HG02678 (cell line): Measurements from ENCODE around the gene ZSCAN9.

ENCODE experiments used
- ATAC-seq: cut with Tn5 transposase; IDR thresholded peaks from one replicate; pipeline ENCODE4 v1.9.1; 2021; ENCODE audit warnings: mild to moderate bottlenecking, moderate library complexity; ENCODE audit not compliant: unreplicated experiment

Gene ZSCAN9

GRCh38 chr6:28266563-28266961, 41.5 kb downstream of the ZSCAN9 start:
- ATAC-seq: no peak

GRCh38 chr6:28266962-28267694, 42.1 kb downstream of the ZSCAN9 start, which contains the start of gene ZSCAN26:
ZSCAN26 (plus strand) TSS chr6:28267143; CDS start chr6:28271920, 4,777 bp downstream.
- ATAC-seq: peak; percentile 89

DNA sequence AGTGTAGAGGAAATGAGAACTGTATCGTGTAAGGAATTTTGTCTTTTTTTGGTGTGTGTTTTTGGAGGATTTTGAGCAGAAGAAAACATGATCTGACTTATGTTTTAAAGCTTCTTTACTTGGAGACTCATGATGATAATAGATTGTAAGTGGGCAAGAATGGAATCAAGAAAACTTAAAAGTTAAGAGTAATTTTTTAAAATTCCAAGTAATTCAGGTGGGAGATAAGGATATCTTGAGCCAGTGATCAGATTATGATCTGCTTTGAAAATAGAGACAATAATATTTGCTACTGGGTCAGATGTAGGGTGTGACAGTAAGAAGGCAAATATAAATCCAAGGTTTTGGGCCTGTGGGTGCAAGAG, 42.6 kb downstream of the ZSCAN9 start:
- no peak for ATAC-seq

GRCh38 chr6:28269492-28269891, 44.4 kb downstream of the ZSCAN9 start:
- no peak for ATAC-seq

DNA sequence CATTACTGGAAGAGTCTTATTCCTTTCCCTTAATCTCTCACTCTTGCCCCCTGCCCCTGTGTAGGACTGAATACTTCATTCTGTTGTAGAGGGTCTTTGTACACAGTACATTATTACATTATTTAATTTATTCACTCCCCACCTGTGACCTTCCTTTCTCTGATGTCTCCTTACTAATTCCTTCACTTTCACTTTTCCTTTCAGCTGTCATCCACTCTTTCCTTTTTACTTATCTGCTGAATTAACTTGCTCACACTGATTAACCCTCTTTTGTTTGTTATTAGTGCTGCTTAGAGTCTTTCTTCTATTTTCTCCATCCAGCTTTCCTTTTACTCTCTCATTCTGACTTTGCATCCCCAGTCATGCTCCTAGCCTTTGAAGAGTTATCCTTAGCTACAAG, 49.8 kb downstream of the ZSCAN9 start:
- no peak for ATAC-seq

GRCh38 chr6:28277746-28278145, 52.7 kb downstream of the ZSCAN9 start:
- ATAC-seq: no peak

DNA sequence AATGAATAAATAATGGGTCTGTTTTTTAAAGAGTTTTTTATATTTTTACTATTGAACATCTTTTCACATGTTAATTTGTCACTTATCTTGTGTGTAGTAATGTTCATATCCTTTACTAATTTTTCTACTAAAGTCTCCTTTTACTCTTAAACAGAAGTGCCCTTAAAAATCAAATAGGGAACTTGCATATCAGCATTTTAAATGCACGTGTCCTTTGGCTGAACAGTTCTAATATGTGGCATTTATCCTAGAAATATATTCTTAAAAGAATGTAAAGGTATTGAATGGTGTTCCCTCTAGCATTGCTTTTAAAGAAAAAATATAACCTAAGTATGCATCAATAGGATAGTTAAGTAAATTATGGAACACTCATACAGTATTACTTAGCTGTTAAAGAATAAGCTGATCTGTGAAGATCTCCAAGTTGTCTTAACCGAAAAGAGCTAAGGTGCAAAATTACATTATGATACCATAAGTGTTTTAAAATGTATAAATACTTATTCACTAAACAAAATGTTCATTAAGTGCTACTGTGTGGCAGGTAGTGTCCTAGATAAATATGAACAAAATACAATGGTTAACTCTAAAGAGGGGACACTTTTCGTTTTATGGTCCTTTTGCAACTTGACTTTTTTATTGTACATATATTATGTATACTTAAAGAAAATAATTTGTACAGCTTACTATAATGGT, 55.7 kb downstream of the ZSCAN9 start:
- no peak for ATAC-seq

- peak; percentile 88 for ATAC-seq
These were observed 56.4 kb downstream of the ZSCAN9 start, which contains the start of gene PGBD1 for GRCh38 chr6:28281288-28282064. PGBD1 (plus strand) TSS chr6:28281572; CDS start chr6:28283814, 2,242 bp downstream.

DNA sequence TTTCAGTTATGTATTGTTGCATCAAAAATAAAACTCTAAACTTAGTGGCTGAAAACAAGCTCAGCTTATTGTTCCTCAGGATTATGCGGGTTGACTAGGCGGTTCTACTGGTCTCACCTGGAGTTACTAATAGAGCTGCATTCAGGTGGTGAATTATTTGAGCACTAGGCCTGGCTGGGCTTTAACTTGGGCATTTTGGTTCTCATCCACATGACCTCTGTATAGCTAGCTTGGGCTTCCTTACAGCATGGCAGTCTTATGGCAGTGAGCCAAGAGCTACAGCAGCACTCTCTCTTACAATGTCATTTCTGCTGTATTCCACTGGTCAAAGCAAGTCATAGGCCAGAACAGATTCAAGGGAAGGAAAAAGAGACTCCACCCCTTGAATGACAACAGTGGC, 57.9 kb downstream of the ZSCAN9 start:
- no peak for ATAC-seq
